Right lobe of liver (tissue), 4 donors: ENCODE results near the gene KDM7A.

ENCODE experiments used
- CTCF ChIP-seq, 4 donors: fragments of 200-600 bp in 3 of 4; fragments of 450-650 bp in 1 of 4; IDR thresholded peaks; one replicate each; pipeline versions ENCODE4 v1.5.1 to v1.8.0; 2016 to 2022; ENCODE audit warnings: antibody characterized with exemption in 4 of 4, mild to moderate bottlenecking in 2 of 4
- POLR2A ChIP-seq: fragments of 450-650 bp; IDR thresholded peaks from one replicate; pipeline ENCODE4 v1.6.1; 2017; ENCODE audit warnings: antibody characterized with exemption, mild to moderate bottlenecking
- donor health status: DM: no; HTN: no; CAD: no.
- donor health status: DM: no; HTN: no; CAD: no.
- donor health status: DM: no; HTN: yes; CAD: no.

GRCh38 chr7:140060788-140061606, 115.8 kb downstream of the KDM7A start:
- TF ChIP-seq CTCF (IDR thresholded peaks at IDR 0.05) = no peak
- no peak for TF ChIP-seq POLR2A
